B cell (primary cell): ENCODE measurements around the gene CD40. TPM values are rescaled to one million over a fixed set of nuclear protein-coding genes. Genes with fewer than 3 reads are reported as not detected.

Experiments used
- ATAC-seq: fragments of 200-7000 bp; cut with Tn5 transposase; one replicate; pipeline ENCODE4 v1.10.0; 2021; ENCODE audit warnings: low read depth, mild to moderate bottlenecking, moderate number of reproducible peaks, moderate library complexity
- CTCF ChIA-PET: fragments of 350-600 bp; sonication (Branson Sonifier 250); formaldehyde crosslinking; loops from one replicate; lab custom pipeline; 2021; ENCODE audit warnings: antibody characterized with exemption, inconsistent platforms; lab: Charles Lee
- POLR2A ChIA-PET: fragments of 350-600 bp; sonication (Branson Sonifier 250); formaldehyde crosslinking; loops from one replicate; lab custom pipeline; 2021; ENCODE audit warnings: antibody characterized with exemption; lab: Charles Lee
- DNase-seq: peaks from one replicate; pipeline ENCODE4 v3.0.0; 2013
- H2AFZ ChIP-seq: 2 replicates; pipeline ENCODE4 v1.6.1; 2012; ENCODE audit warnings: mild to moderate bottlenecking, low read depth, low read length; ENCODE audit not compliant: insufficient read depth, poor library complexity, severe bottlenecking
- H3K27ac ChIP-seq, 2 donors: 1 replicate in 1 of 2; 2 replicates in 1 of 2; pipeline ENCODE4 v1.5.1; 2012 to 2013; ENCODE audit warnings: low read length in 2 of 2, mild to moderate bottlenecking in 2 of 2, moderate library complexity in 1 of 2
- H3K27me3 ChIP-seq, 4 experiments: fragments of 200-600 bp in 1 of 4; sonication (generic) in 1 of 4; replicated peaks in 1 of 4; 1 replicate in 2 of 4; 2 replicates in 2 of 4; pipeline versions ENCODE4 v1.6.1 to v1.7.0; 2013 to 2016; ENCODE audit warnings: low read length in 3 of 4, mild to moderate bottlenecking in 2 of 4, mixed read lengths in 1 of 4, moderate library complexity in 1 of 4; ENCODE audit not compliant: insufficient read depth in 4 of 4, control insufficient read depth in 3 of 4; ENCODE audit errors: control extremely low read depth in 1 of 4
- H3K36me3 ChIP-seq, 2 experiments: replicated peaks in 1 of 2; 1 replicate in 1 of 2; 2 replicates in 1 of 2; pipeline versions ENCODE4 v1.6.1 to v1.7.1; 2013; ENCODE audit warnings: low read length in 1 of 2; ENCODE audit not compliant: insufficient read depth in 2 of 2, control insufficient read depth in 1 of 2; ENCODE audit errors: control extremely low read depth in 1 of 2, extremely low read depth in 1 of 2
- H3K4me1 ChIP-seq, 2 donors: fragments of 200-600 bp in 1 of 2; sonication (generic) in 1 of 2; 1 replicate in 1 of 2; 2 replicates in 1 of 2; pipeline versions ENCODE4 v1.5.1 to v1.6.1; 2013 to 2017; ENCODE audit warnings: low read length in 2 of 2; ENCODE audit not compliant: control insufficient read depth in 2 of 2, insufficient read depth in 2 of 2
- H3K4me2 ChIP-seq: replicated peaks from 2 replicates; pipeline ENCODE3; 2012; ENCODE audit warnings: mild to moderate bottlenecking, low read depth, low read length; ENCODE audit not compliant: poor library complexity, severe bottlenecking
- H3K4me3 ChIP-seq, 5 experiments: fragments of 200-600 bp in 1 of 5; sonication (generic) in 1 of 5; 1 replicate in 3 of 5; 2 replicates in 2 of 5; pipeline versions ENCODE4 v1.5.1 to v1.7.0; 2011 to 2016; ENCODE audit warnings: low read length in 4 of 5, mild to moderate bottlenecking in 4 of 5, low read depth in 2 of 5, control low read depth in 1 of 5, moderate library complexity in 1 of 5; ENCODE audit not compliant: insufficient read depth in 1 of 5; ENCODE audit errors: control extremely low read depth in 1 of 5, extremely low read depth in 1 of 5
- H3K79me2 ChIP-seq: fragments of 200-600 bp; sonication (generic); one replicate; pipeline ENCODE4 v1.6.0; 2016; ENCODE audit warnings: low read length; ENCODE audit not compliant: control insufficient read depth, insufficient read depth
- H3K9ac ChIP-seq: fragments of 200-600 bp; sonication (generic); 2 replicates; pipeline ENCODE4 v1.6.1; 2017; ENCODE audit warnings: mild to moderate bottlenecking, low read length, moderate library complexity
- H3K9me3 ChIP-seq, 3 donors: one replicate each; pipeline versions ENCODE4 v1.6.1 to v1.7.1; 2013; ENCODE audit warnings: low read length in 2 of 3; ENCODE audit not compliant: control insufficient read depth in 2 of 3, insufficient read depth in 1 of 3; ENCODE audit errors: control extremely low read depth in 1 of 3
- H4K20me1 ChIP-seq: 2 replicates; pipeline ENCODE4 v1.6.0; 2012; ENCODE audit warnings: mild to moderate bottlenecking, low read length; ENCODE audit not compliant: insufficient read depth, control insufficient read depth, poor library complexity, severe bottlenecking
- H3K27ac Mint-ChIP-seq: one replicate; pipeline ENCODE4 v1.8.0; 2021; ENCODE audit warnings: mixed read lengths
- H3K27me3 Mint-ChIP-seq: one replicate; pipeline ENCODE4 v1.8.0; 2021; ENCODE audit warnings: mixed read lengths
- H3K4me1 Mint-ChIP-seq: one replicate; pipeline ENCODE4 v1.8.0; 2021; ENCODE audit warnings: mixed read lengths
- H3K4me3 Mint-ChIP-seq: one replicate; pipeline ENCODE4 v1.8.0; 2021; ENCODE audit warnings: mixed read lengths
- H3K9me3 Mint-ChIP-seq: one replicate; pipeline ENCODE4 v1.8.0; 2022; ENCODE audit warnings: mixed read lengths; ENCODE audit not compliant: insufficient read depth
- CTCF ChIP-seq: fragments of 200-600 bp; IDR thresholded peaks from one replicate; pipeline ENCODE4 v1.8.0; 2022; ENCODE audit warnings: antibody characterized with exemption, mild to moderate bottlenecking
- EZH2 ChIP-seq: IDR thresholded peaks from 2 replicates; pipeline ENCODE4 v1.6.1; 2012; ENCODE audit warnings: borderline replicate concordance, low read depth, mild to moderate bottlenecking, moderate library complexity, low read length; ENCODE audit not compliant: insufficient read depth, poor library complexity, severe bottlenecking
- WGBS: methylation state at CpG from one replicate; pipeline ENCODE4 v1.1.5; 2013; ENCODE audit warnings: missing lambda C conversion rate; ENCODE audit not compliant: insufficient coverage; 5-methylcytosine and 5-hydroxymethylcytosine counted together
- intact Hi-C: fragments of 100-400 bp; cut with micrococcal nuclease; formaldehyde crosslinking; loops from one replicate; pipeline ENCODE4 v1.10.0; 2022
- polyA plus RNA-seq: library from polyadenylated mRNA; depleted of rRNA; stranded (reverse); fragments of >200 nt; gene quantifications from 2 replicates; pipeline ENCODE4 v1.2.3, GENCODE V29; 2012
- total RNA-seq, 2 donors: library from RNA; stranded (reverse); fragments of 120-200 nt in 1 of 2; gene quantifications; 1 replicate in 1 of 2; 2 replicates in 1 of 2; pipeline versions ENCODE4 v1.2.3 to v1.2.4, GENCODE V29; 2013 to 2022

The CD40 gene
- total and polyA plus RNA-seq, 2 donors (not counting 1 experiment from before 2014, with no cell fraction given): 210 to 215 TPM

DNA sequence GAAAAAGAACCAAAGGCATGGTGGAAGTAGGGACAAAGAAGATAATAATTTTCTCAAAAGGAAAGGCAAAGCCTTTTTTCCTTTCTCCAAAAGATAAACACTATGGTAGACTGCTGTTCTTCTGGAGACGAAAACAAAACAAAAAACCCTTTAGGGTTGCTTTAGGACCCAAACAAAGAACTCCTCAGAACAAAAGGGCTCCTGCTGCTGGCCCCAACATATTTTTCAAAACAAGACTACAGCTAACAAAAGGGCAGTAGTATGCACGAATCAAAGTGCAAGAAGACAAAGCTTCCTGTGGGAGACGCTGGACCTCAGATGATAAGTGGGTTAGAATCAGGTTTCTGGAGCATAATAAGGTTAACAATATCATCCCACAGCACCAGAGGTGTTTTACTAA is 44.1 kb upstream of the CD40 start:
- Mint-ChIP-seq H3K27me3 (no peaks in the 10 kb centered on the region), H3K27ac (no peak overlapping the region), H3K4me1 (peaks cover 2% of the 10 kb centered on the region), H3K9me3 (no peaks in the 10 kb centered on the region), H3K4me3 (no peak overlapping the region)
- Histone ChIP-seq H3K79me2 (peaks cover 35% of the 10 kb centered on the region), H3K36me3 (peaks cover 5 to 71% of the 10 kb centered on the region in 2 experiments), H3K4me2 (no peak overlapping the region), H3K27me3 (no peaks in the 10 kb centered on the region), H2AFZ (no peak overlapping the region), H3K9ac (no peak overlapping the region), H3K9me3 (no peaks in the 10 kb centered on the region), H3K4me3 (no peak overlapping the region), H3K4me1 (no peaks in the 10 kb centered on the region), H4K20me1 (peaks cover 88% of the 10 kb centered on the region), H3K27ac (no peak overlapping the region)
- CTCF ChIA-PET: interaction anchor here (1.8 kb wide), 1 partner anchor 12 kb away, joined by 3 read pairs; no protein-coding TSS in a partner anchor
- POLR2A ChIA-PET: no interaction called here
- intact Hi-C loops: no loop called here
- WGBS: no CpG with 5 or more reads among the region's 3 CpGs
- ATAC-seq (no peak), DNase-seq (no peak)
- no peak for TF ChIP-seq EZH2
- TF ChIP-seq CTCF: no peak

DNA sequence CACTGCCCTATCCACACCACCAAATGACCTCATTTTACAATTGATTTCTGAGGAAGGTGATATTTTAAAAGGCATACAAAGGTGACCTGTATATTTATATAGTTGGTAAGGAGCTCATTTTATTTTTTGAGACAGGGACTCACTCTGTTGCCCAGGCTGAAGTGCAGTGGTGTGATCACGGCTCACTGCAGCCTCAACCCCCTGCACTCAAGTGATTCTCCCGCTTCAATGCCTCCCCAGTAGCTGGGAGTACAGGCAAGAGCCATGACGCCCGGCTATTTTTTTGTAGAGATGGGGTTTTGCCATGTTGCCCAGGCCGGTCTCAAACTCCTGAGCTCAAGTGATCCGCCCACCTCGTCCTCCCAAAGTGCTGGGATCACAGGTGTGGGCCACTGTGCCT is 41.3 kb upstream of the CD40 start:
- no peak overlapping the region for H3K27ac Mint-ChIP-seq
- no peaks in the 10 kb centered on the region for H3K9me3 Mint-ChIP-seq
- Histone ChIP-seq H3K4me1 (no peaks in the 10 kb centered on the region), H3K4me3 (no peak overlapping the region), H4K20me1 (peaks cover 91% of the 10 kb centered on the region), H3K4me2 (no peak overlapping the region), H3K27me3 (no peaks in the 10 kb centered on the region), H3K9ac (no peak overlapping the region), H2AFZ (no peak overlapping the region), H3K9me3 (no peaks in the 10 kb centered on the region), H3K27ac (no peak overlapping the region), H3K79me2 (peaks cover 61% of the 10 kb centered on the region), H3K36me3 (peaks cover 4 to 63% of the 10 kb centered on the region in 2 experiments)
- ATAC-seq (no peak), DNase-seq (no peak)
- CTCF ChIA-PET: interaction anchor here (1.2 kb wide), 1 partner anchor 10 kb away, joined by 3 read pairs; no protein-coding TSS in a partner anchor
- intact Hi-C loops: no loop called here
- no peak overlapping the region for H3K4me3 Mint-ChIP-seq
- H3K27me3 Mint-ChIP-seq: no peaks in the 10 kb centered on the region
- peaks cover 17% of the 10 kb centered on the region for H3K4me1 Mint-ChIP-seq
- no peak for TF ChIP-seq EZH2
- no peak for TF ChIP-seq CTCF
- POLR2A ChIA-PET: no interaction called here
- no CpG with 5 or more reads among the region's 7 CpGs for WGBS
